ENCODE results near the gene SFMBT1. TPM values are rescaled to one million over a fixed set of nuclear protein-coding genes. Genes with fewer than 3 reads are reported as not detected.

Gene SFMBT1
- total and polyA plus RNA-seq, 9 of the 15 experiments (the other 6 are each of a cell fraction or from before 2014, with no cell fraction given) = 0.76 to 6.6 (median 3.6) TPM

DNA sequence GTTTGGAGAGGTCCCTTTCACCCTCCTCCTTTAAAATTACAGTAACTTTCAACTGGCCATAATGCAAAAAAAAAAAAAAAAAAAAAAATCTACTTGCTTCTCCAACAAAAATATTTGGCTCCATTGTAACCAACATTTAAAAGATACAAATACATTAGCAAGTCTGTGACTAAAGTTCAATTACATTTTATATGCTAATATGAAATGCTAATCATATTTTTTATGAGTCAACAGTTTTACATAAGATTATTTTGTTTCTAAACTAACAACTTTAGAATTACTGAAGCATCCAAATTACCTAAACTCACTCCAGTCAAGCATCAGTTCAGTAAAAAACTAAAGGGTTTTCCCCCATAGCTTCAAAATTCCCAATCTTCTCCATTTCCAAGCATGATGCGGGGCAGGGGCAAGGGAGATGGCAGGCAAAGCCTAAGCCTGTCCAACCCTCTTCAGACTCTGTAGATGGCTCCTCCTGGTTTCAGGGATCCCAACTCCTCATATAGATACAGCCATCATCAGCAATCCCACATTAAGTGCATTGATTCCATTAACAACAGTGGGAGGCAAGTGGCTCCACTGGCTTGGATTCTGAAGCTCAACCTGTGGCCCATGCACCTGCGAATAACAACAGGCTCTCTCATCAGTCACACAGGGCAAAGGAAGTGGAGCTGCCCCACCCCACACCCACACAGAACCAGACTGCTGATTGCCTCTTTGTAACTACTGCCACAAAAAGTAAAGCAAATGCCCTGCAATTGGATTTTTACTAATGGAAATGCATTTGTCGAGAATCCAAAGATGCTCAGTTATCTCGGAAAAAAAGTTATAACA, 15.0 kb downstream of the SFMBT1 start:
- FAIRE-seq = no peak
- ATAC-seq = no peak
- no peaks in the 10 kb centered on the region for H3K27me3 ChIP-seq (ENCODE audit: control insufficient read depth in 2 of 2, insufficient read depth in 2 of 2, low read length in 2 of 2)
- in situ Hi-C loops (cut with MboI) (no loop called here), intact Hi-C loops (cut with micrococcal nuclease) (no loop called here)
- DNase-seq (ENCODE audit: extremely low read depth in 1 of 4, low spot score in 3 of 4) = no peak
- CTCF ChIA-PET (ENCODE audit: low intra/inter-chr PET ratio) = interaction anchor here (0.7 kb wide), 1 partner anchor 42 kb away, joined by 3 read pairs; no protein-coding TSS in a partner anchor
- no TSS peak for BruUV-seq (replicated peaks)
- peaks cover 3% of the 10 kb centered on the region; the same call in 2 of the 3 replicates for H3K79me2 ChIP-seq (ENCODE audit: control insufficient read depth, insufficient read depth, low read length)
- H3K36me3 ChIP-seq (ENCODE audit: control insufficient read depth, insufficient read depth, low read length) = no peaks in the 10 kb centered on the region
- H3K4me1 ChIP-seq (replicated peaks in 1 of 2; ENCODE audit: control insufficient read depth in 2 of 2, insufficient read depth in 2 of 2, low read length in 2 of 2) = no peaks in the 10 kb centered on the region; a peak in 1 of 5 replicates
- H3K27ac ChIP-seq (ENCODE audit: extremely low read depth, low read depth, low read length) = no peak overlapping the region
- 52% methylated on average over 4 of the region's 4 CpGs for WGBS (ENCODE audit: insufficient coverage, low coverage, missing lambda C conversion rate)
- H3K9me3 ChIP-seq (replicated peaks; ENCODE audit: control insufficient read depth, insufficient read depth, low read depth, low read length) = no peaks in the 10 kb centered on the region
- H3K4me2 ChIP-seq (ENCODE audit: insufficient read depth, low read length) = no peak overlapping the region
- H3K9ac ChIP-seq (ENCODE audit: insufficient read depth in 1 of 2, low read depth in 2 of 2, low read length in 2 of 2) = no peak overlapping the region
- no peak overlapping the region for H2AFZ ChIP-seq (ENCODE audit: low read depth, low read length)
- POLR2A ChIA-PET = no interaction called here
- no peak overlapping the region for H3K4me3 ChIP-seq
- no peaks in the 10 kb centered on the region for H3K9me1 ChIP-seq (ENCODE audit: control insufficient read depth, insufficient read depth, low read length)
- no peaks in the 10 kb centered on the region for H4K20me1 ChIP-seq (replicated peaks; ENCODE audit: control insufficient read depth, insufficient read depth, low read length)
- TF ChIP-seq NFIX (CRISPR knock-in tag; IDR thresholded peaks at IDR 0.05; ENCODE audit: low read depth) (no peak), FOXJ2 (tag; IDR thresholded peaks at IDR 0.05) (no peak), ZNF143 (CRISPR knock-in tag; IDR thresholded peaks at IDR 0.05) (no peak)
- TF ChIP-seq, protein P1, sequence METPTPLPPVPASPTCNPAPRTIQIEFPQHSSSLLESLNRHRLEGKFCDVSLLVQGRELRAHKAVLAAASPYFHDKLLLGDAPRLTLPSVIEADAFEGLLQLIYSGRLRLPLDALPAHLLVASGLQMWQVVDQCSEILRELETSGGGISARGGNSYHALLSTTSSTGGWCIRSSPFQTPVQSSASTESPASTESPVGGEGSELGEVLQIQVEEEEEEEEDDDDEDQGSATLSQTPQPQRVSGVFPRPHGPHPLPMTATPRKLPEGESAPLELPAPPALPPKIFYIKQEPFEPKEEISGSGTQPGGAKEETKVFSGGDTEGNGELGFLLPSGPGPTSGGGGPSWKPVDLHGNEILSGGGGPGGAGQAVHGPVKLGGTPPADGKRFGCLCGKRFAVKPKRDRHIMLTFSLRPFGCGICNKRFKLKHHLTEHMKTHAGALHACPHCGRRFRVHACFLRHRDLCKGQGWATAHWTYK (CRISPR knock-in tag; IDR thresholded peaks at IDR 0.05) = no peak

All from K562 (cell line).